GM12878 (cell line): ENCODE data around the gene APOM. TPM values are rescaled to one million over a fixed set of nuclear protein-coding genes. Genes with fewer than 3 reads are reported as not detected.
A peak's percentile ranks its signal among the peaks of the same experiment; 100 is the strongest.

Source experiments
- EP300 ChIP-seq, 2 experiments: fragments of 150-350 bp in 1 of 2; IDR thresholded peaks; 2 replicates each; pipeline ENCODE4 v1.6.1; 2011 to 2012; ENCODE audit warnings: low read depth in 2 of 2, low read length in 2 of 2, borderline replicate concordance in 1 of 2, improper control_type of control experiment in 1 of 2, inconsistent platforms in 1 of 2; ENCODE audit not compliant: control insufficient read depth in 1 of 2
- GATAD2B ChIP-seq: fragments of 450-650 bp; conservative IDR thresholded peaks from 2 replicates; pipeline ENCODE4 v1.6.1; 2017; ENCODE audit warnings: low read depth, mild to moderate bottlenecking, moderate library complexity
- HDAC6 ChIP-seq: fragments of 200-600 bp; sonication (generic); IDR thresholded peaks from one replicate; pipeline ENCODE4 v1.8.0; 2017; ENCODE audit warnings: antibody characterized with exemption; ENCODE audit not compliant: unreplicated experiment
- LARP7 ChIP-seq: fragments of 450-650 bp; IDR thresholded peaks from 2 replicates; pipeline ENCODE4 v1.6.1; 2017; ENCODE audit warnings: mild to moderate bottlenecking
- RB1 ChIP-seq: fragments of 450-650 bp; formaldehyde crosslinking; IDR thresholded peaks from 2 replicates; pipeline ENCODE4 v1.6.1; 2017; ENCODE audit warnings: mild to moderate bottlenecking, borderline replicate concordance
- ZNF384 ChIP-seq: IDR thresholded peaks from 2 replicates; pipeline ENCODE4 v1.6.1; 2012; ENCODE audit warnings: low read depth, mild to moderate bottlenecking, low read length, improper control_type of control experiment, borderline replicate concordance
- polyA plus RNA-seq, 11 experiments: library from polyadenylated mRNA; depleted of rRNA in 4 of 11; unstranded in 6 of 11; stranded (reverse) in 5 of 11; fragments of >200 nt; fragmentation: Nextera tagmentation in 4 of 11; fragmentation: Illumina TruSeq in 1 of 11; extraction: Ambion mirVana in 4 of 11; extraction: Trizol in 1 of 11; gene quantifications; 1 replicate in 1 of 11; 2 replicates in 10 of 11; pipeline versions ENCODE4 v1.2.1 to v1.2.3, GENCODE V29; 2011 to 2016; ENCODE audit warnings: inconsistent platforms in 2 of 11, missing spikeins in 2 of 11, low read depth in 1 of 11
- total RNA-seq, 4 experiments: library from RNA; depleted of rRNA in 3 of 4; stranded (reverse); fragments of >200 nt in 3 of 4; fragmentation: Illumina TruSeq in 1 of 4; extraction: Trizol in 1 of 4; gene quantifications; 2 replicates each; pipeline versions ENCODE4 v1.2.1 to v1.2.3, GENCODE V29; 2013 to 2021
- TF ChIP-seq, protein P1 (sequence below): fragments of 450-650 bp; formaldehyde crosslinking; IDR thresholded peaks from 2 replicates; pipeline ENCODE4 v1.5.0; 2022; ENCODE audit warnings: mild to moderate bottlenecking, missing genetic modification characterization

Gene APOM
- total and polyA plus RNA-seq, 10 of the 15 experiments (the other 5 are each of a cell fraction or from before 2014, with no cell fraction given), result 4.0 to 14.1 (median 7.1) TPM

GRCh38 chr6:31620586-31621319, 34.9 kb upstream of the APOM start, which contains the start of gene PRRC2A (continued):
- TF ChIP-seq, protein P1, sequence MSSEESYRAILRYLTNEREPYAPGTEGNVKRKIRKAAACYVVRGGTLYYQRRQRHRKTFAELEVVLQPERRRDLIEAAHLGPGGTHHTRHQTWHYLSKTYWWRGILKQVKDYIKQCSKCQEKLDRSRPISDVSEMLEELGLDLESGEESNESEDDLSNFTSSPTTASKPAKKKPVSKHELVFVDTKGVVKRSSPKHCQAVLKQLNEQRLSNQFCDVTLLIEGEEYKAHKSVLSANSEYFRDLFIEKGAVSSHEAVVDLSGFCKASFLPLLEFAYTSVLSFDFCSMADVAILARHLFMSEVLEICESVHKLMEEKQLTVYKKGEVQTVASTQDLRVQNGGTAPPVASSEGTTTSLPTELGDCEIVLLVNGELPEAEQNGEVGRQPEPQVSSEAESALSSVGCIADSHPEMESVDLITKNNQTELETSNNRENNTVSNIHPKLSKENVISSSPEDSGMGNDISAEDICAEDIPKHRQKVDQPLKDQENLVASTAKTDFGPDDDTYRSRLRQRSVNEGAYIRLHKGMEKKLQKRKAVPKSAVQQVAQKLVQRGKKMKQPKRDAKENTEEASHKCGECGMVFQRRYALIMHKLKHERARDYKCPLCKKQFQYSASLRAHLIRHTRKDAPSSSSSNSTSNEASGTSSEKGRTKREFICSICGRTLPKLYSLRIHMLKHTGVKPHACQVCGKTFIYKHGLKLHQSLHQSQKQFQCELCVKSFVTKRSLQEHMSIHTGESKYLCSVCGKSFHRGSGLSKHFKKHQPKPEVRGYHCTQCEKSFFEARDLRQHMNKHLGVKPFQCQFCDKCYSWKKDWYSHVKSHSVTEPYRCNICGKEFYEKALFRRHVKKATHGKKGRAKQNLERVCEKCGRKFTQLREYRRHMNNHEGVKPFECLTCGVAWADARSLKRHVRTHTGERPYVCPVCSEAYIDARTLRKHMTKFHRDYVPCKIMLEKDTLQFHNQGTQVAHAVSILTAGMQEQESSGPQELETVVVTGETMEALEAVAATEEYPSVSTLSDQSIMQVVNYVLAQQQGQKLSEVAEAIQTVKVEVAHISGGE, result no peak
- TF ChIP-seq EP300 (IDR thresholded peaks at IDR 0.05; ENCODE audit: borderline replicate concordance in 1 of 2, control insufficient read depth in 1 of 2, low read depth in 2 of 2, low read length in 2 of 2), result no peak
- TF ChIP-seq GATAD2B, result peak; percentile 53
- peak; percentile 79; the same call in 1 of the 2 replicates for TF ChIP-seq RB1
- TF ChIP-seq HDAC6, result no peak
- TF ChIP-seq ZNF384, result no peak
- TF ChIP-seq LARP7, result peak; percentile 80
